Breast epithelium (tissue), 3 donors: ENCODE data around the gene CYP2D6.

Experiments used
- CTCF ChIP-seq, 3 donors: fragments of 450-650 bp; IDR thresholded peaks; one replicate each; pipeline ENCODE4 v1.5.1; 2016 to 2017; ENCODE audit warnings: antibody characterized with exemption in 3 of 3, mild to moderate bottlenecking in 3 of 3, moderate library complexity in 3 of 3
- POLR2A ChIP-seq: fragments of 450-650 bp; IDR thresholded peaks from one replicate; pipeline ENCODE4 v1.6.1; 2016; ENCODE audit warnings: antibody characterized with exemption, mild to moderate bottlenecking, moderate library complexity
- POLR2AphosphoS5 ChIP-seq, 3 donors: sonication (generic); formaldehyde crosslinking; IDR thresholded peaks; one replicate each; pipeline ENCODE4 v1.6.1; 2017; ENCODE audit warnings: antibody characterized with exemption in 3 of 3

GRCh38 chr22:42163515-42163914 lies 32.9 kb upstream of the CYP2D6 start:
- TF ChIP-seq CTCF (IDR thresholded peaks at IDR 0.05), result no peak
- TF ChIP-seq POLR2A, result no peak
- TF ChIP-seq POLR2AphosphoS5 (IDR thresholded peaks at IDR 0.05), result no peak
